Stimulated activated CD4-positive, alpha-beta T cell treated with anti-CD3 and anti-CD28 coated beads, Interleukin-1b, Interleukin-23, amount 100 ng/mL, for 48 hours (primary cell): ENCODE data around the gene FBXO21.
"Not testable (repeated sequence)": the region's sequence is repeated elsewhere in the genome, so short reads cannot be mapped to it uniquely, and the experiment has no call there.

Experiments used
- DNase-seq: peaks from one replicate; pipeline ENCODE4 v3.0.0-alpha.2; 2020

Gene FBXO21

GRCh38 chr12:117101953-117102799 lies 88.1 kb downstream of the FBXO21 start:
- DNase-seq = no peak

GRCh38 chr12:117100851-117101673 lies 89.2 kb downstream of the FBXO21 start:
- no peak for DNase-seq

GRCh38 chr12:117100251-117100650 lies 90.0 kb downstream of the FBXO21 start:
- no peak for DNase-seq

- DNase-seq = no peak
Observed at GRCh38 chr12:117098361-117099217, 91.7 kb downstream of the FBXO21 start.

- DNase-seq = no peak
Observed at GRCh38 chr12:117098024-117098360, 92.3 kb downstream of the FBXO21 start.

DNA sequence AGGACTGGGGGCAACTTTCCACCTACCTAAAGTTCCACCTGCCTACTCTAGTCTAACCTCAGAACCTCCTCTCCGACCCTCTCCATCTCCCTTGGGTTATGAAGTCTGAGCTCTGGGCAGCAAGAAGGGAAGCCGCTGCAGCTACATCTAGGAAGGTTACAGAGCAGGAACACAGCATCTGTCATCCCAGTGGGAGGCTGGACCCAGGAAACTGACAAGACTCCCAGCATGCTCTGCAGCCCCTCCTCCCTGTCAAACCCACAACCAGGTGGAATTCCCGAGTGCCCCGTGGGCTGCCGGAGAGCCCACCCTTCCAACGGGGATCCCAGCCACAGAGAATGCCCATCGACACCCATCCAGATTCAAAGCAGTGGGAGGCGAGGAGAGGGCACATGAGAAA lies 93.1 kb downstream of the FBXO21 start:
- DNase-seq = no peak

DNA sequence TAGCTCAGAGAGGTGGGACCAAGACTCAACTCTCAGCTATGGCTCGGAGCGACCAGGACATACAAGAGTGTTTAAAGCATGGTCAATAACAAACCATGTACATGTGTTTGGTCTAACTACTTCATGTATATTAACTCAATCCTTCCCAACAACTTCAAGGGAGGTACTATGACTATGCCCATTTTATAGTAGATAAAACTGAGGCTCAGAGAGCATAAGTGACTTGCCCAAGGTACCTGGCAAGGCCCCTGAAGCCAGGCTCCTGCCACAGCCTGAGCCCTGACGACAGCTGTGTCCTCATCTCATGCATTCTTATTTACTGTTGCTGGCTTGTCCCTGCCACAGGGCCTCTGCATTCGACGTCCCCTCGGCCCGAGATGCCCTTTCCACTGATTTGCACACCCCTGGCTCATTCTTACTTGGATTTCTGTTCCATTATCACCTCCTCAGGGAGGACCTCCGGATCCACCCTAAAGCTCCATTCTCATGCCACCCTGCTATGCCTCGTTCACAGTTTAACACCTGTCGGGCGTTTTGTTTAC lies 93.7 kb downstream of the FBXO21 start:
- no peak for DNase-seq

- DNase-seq = not testable (repeated sequence)
Observed at GRCh38 chr12:117095191-117095590, 95.1 kb downstream of the FBXO21 start.

DNA sequence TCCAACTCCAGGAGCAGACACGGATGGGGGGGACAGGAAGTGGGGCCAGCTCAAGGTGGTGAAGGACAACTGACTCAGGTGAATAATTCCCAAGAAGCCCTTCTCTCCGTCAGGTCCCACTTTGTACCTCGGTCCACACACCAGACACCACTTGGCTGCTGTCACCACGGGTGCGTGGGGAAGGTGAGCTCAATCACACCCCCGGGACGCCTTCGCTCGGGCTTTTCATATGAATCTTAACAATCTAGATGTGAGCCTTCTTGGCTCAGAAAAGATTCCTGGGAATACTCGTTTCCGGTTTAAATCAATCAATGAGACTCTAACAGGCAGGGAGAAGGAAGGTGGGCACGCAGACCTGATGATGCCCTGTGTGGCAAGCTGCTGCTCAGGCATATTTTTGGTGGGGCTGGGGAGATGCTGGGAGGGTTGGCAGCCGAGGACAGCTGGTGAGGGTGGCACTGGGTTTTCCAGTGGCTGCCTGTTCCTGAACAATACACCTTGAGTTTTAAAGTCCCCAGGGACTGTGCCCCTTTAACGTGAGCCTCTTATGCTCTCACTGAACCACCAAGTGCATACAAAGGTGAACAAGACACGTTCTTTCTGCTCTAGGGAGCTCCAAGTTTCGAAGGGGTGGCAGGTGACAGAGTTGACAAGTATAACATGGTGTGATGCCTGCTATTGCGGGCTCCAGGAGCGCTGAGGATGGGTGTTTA lies 96.2 kb downstream of the FBXO21 start:
- no peak for DNase-seq

DNA sequence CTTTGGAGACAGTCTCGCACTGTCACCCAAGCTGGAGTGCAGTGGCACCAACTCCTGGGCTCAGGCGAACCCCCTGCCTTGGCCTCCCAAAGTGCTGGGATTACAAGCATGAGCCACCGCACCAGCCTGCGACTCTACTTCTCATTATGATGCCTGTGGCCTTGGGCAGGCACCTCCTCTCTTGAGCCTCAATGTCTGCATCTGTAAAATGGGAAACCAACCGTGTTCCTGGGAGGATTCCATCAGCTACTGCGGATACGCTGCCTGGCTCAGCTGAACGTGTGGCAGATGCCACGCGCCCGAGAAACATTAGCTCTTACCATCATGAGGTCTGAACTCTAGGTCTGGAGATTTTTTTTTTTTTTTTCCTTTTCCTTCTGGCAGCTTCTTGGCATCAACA lies 96.8 kb downstream of the FBXO21 start:
- no peak for DNase-seq

- DNase-seq = no peak
Observed at GRCh38 chr12:117092886-117093285, 97.4 kb downstream of the FBXO21 start.

- no peak for DNase-seq
Observed at GRCh38 chr12:117092511-117092780, 97.8 kb downstream of the FBXO21 start.
